Measurements from ENCODE around the gene BRAF.
"Not testable (repeated sequence)": the region's sequence is repeated elsewhere in the genome, so short reads cannot be mapped to it uniquely, and the experiment has no call there.

Gene BRAF

DNA sequence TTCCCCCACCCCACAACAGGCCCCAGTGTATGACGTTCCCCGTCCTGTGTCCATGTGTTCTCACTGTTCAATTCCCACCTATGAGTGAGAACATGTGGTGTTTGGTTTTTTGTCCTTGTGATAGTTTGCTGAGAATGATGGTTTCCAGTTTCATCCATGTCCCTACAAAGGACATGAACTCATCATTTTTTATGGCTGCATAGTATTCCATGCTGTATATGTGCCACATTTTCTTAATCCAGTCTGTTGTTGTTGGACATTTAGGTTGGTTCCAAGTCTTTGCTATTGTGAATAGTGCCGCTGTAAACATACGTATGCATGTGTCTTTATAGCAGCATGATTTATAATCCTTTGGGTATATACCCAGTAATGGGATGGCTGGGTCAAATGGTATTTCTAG is 216.0 kb downstream of the BRAF start:
- not testable (repeated sequence) for DNase-seq (ENCODE audit: low read depth in 3 of 3)

DNA sequence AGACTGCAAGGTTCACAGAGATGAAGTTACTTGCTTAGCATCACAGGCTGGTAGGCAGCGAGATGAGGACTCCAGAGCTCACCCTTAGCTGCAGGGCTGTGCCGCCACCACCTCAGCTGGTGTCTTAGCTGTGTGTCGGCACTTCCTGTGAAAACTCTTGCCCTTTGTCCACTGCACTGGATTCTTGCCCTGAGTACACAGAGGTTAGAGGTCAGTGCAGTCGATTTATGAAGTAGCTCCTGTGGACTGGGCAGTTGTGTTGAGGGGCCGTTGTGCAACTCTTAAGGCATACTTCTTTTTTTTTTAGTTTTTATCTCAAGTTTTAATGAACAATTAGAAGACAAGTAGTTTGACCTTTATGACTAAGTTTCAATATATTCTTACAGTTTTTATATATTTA is 217.6 kb downstream of the BRAF start:
- no peak for DNase-seq (ENCODE audit: low read depth in 3 of 3)

DNA sequence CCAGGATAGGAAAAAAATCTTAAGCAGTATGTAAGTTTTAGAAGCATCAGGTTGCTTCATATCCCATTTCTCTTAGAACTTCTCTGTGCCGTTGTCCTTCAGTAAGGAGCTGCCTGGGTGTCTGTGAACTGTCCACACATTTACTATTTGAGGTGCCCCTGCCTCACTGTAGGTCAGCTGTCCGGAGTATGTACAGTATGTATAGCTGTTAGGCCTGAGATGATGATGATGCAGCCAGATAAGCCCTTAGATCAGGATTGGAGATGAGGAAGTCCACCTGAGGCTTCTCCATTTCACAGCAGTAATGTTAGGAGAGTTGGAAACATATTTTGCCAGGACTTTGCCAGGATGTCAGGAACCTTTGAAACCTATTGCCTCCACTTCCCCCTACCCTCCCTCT is 220.5 kb downstream of the BRAF start:
- DNase-seq (ENCODE audit: low read depth in 3 of 3), result no peak

DNA sequence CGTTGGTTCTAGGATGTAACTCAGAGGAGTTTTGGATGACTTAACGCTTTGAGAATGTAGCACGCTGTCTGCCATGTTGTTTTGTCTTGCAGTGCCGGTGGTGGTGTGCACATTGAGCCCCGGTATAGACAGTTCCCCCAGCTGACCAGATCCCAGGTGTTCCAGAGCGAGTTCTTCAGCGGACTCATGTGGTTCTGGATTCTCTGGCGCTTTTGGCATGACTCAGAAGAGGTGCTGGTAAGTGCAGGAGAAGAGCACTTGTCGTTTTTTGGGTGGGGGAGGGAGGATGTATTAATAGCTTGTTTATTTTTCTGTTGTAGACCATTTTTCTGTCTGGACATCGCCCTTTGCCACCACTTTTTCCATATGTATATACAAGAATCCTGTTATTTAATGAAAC is 222.0 kb downstream of the BRAF start:
- no peak for DNase-seq (ENCODE audit: low read depth in 3 of 3)

DNA sequence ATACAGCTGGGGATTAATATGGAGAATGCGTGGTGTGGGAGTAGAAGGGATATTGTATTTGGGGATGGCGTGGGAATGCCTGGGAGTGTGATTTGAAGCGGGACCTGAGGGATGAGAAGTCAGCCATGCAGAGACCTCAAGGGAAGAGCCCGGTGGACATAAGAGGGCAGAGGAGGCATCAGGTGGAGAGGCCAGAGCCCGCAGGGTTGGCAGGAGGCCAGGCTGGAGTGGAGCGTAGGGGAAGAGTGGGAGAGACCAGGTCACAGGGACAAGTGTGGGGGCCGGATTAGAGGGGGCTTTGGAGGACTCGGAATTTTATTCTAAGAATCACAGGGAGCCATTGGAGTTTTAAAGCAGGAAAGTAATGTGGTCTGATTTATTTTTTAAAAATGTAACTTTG is 226.3 kb downstream of the BRAF start:
- DNase-seq (ENCODE audit: low read depth in 3 of 3), result no peak

DNA sequence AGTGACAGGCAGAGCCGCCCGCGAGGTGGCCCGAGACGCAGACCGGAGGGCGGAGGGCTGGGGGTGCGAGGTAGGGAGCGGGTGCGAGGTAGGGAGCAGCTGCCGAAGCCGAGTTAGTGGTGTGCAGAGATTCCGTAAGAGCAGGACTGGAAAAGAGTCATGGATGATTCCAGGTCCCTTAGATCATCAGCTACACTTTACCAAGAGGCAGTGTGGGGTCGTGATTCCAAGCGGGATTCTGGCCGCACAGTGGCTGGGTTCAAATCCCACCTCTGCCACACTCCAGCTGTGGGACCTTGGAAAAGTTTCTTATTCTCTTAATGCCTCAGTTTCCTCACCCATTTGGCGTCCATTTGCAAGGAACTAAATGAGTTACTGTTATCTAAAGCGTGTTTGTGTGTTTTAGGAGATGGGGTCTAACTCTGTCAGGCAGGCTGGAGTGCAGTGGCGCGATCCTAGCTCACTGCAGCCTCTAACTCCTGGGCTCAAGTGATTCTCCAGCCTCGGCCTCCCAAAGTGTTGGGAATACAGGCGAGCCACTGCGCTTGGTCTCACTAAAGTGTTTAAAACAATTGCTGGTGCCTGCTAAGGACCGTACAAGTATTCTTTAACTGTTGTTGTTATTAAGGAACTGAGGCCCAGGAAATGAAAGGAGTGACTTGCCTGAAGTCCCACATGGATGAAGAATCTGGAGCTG is 227.1 kb downstream of the BRAF start:
- DNase-seq (ENCODE audit: low read depth in 3 of 3), result no peak

DNA sequence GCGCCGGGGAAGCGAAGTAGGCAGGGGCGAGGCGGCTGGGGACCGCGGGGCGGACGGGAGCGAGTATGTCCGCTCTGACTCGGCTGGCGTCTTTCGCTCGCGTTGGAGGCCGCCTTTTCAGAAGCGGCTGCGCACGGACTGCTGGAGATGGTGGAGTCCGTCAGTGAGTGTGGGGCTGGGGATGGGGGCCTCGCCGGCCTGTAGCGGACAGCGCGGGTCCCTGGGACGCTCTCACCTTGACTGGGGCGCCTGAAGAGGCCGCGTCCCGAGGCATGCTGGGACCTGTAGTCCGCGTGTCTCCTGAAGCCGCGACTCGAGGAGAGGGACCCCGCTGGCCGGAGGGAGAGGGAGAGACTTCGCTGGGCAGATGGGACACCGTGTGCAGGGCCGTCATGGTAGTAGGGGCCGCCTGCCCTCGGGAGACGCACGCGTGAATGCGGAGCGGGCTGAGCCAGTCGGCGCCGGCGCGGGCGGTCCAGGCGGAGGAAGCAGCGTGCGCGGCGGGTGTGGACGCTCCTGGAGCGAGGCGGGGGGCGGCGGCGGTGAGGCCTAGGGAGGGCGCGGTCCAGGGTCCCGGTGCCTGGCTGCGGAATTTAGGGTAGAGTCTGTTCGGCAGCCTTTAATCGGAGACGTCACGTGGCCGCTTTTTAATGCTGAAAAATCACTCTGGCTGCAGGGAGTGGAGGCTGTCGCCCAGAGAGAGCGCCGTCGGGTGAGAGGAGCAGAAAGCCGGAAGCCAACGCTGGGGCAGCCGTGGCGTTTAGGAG is 227.9 kb downstream of the BRAF start, which contains the start of gene NDUFB2:
Gene NDUFB2, plus strand, starts transcription at position 29 of the 767 bp plus-strand sequence. Its CDS starts 37 bp downstream, at position 66.
- peak in 2 of 3 experiments; percentile 47 to 90 for DNase-seq (ENCODE audit: low read depth in 3 of 3)

DNA sequence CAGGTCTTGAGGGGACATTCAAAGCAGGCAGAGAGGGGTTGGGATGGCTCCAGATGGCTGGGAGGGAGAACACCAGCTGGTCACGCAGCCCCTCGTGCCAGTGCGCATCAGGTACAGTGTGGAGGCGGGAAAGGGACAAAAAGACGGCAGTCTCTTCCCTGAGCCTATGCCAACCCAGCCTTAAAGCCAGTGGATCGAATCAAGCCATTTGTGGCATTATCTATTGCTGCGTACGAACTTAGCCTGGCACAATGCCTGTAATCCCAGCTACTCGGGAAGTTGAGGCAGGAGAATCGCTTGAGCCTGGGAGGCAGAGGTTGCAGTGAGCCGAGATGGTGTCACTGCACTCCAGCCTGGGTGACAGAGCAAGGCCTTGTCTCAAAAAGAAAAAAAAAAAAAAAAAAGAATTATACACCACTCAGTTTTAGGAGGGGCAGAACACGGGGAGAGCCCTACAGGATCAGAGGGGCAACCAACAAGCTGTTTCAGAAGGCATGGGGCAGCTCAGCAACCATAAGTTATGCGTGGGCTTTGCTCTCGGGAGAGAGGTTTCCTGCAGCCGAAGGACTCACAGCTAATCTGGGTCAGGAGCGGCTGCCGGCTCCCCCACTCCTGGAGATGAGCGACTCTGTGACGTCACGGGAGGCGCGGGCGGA is 228.6 kb downstream of the BRAF start:
- peak in 2 of 3 experiments; percentile 87 to 92 for DNase-seq (ENCODE audit: low read depth in 3 of 3)

DNA sequence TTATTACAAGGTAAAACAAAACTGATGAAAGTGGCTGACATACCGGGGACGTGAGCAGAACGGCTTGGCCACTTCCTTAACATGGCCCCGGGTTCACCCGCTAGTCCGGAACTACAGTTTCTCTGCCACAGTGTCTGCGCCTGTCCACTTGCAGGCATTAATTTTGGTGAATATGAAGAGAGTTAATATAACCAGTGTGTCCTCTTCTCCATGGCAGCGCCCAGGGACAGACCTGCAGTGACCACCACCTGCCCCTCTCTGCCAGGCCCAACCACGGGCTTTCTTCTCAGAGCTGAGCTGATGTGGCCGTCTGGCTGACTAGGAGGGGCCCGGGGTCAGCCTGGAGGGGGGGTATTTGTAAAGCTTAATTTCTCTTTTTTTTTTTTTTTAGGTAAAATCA is 229.3 kb downstream of the BRAF start:
- no peak for DNase-seq (ENCODE audit: low read depth in 3 of 3)

DNA sequence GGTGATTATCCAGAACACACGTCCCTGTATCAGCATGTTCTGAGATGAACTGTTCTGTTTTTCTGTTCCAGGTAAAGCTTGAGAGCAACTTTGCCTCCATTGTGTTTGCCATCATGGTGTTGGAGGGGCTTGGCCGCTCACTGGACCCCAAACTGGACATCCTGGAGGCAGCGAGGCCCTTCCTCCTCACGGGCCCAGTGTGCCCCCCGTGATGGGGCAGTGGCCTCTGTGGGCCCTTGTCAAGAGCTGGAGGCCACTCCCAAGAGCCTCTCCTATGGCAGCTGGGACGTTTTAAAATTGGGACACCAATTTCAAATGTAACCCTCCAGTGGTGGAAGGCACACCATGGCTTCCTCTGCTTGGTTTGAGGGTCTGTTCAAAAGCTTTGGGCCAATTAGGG is 230.1 kb downstream of the BRAF start:
- DNase-seq (ENCODE audit: low read depth in 3 of 3), result no peak

DNA sequence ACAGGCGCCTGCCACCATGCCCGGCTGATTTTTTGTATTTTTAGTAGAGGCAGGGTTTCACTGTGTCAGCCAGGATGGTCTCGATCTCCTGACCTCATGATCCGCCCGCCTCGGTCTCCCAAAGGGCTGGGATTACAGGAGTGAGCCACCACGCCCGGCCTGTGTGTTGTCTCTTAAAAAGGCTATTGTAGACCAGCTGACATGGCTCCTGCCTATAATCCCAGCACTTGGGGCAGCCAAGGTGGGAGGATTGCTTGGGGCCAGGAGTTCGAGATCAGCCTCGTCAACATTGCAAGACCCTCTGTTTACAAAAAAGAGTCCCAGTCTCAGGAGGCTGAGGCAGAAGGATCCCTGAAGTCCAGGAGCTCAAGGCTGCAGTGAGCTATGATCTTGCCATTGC is 230.9 kb downstream of the BRAF start:
- DNase-seq (ENCODE audit: low read depth in 3 of 3), result not testable (repeated sequence)

DNA sequence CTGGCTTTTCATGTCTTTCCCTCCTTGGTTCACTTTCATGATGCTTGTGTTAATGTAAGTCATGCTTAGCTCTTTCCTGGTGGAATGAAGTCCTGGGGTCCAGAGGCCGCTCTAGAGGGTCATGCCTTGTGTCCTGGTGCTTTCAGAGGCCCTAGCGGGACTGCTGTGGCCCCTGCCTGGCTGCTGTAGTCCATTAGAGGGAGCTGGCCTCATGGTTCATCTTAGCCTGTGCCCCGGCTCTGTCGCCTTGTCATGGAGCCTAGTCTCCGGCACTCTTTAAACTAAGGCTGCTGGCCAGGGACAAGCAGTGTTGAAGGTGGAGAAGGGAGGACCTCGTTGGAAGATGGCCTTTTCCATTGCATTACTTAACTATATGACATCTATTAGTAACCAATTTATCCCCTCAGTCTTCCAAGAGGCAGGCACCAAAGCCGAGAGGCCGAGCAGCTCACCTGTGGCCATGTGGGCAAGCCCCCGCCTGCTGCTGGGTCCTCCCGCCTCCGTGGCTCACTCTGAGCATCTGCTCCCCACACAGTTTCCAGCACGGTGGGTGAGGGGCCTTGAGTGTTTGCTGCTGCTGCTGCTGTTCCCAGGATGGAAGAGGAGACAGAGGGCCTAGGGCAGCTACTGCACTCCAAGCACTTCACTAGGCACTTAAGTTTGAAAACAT is 233.2 kb downstream of the BRAF start:
- no peak for DNase-seq (ENCODE audit: low read depth in 3 of 3)

DNA sequence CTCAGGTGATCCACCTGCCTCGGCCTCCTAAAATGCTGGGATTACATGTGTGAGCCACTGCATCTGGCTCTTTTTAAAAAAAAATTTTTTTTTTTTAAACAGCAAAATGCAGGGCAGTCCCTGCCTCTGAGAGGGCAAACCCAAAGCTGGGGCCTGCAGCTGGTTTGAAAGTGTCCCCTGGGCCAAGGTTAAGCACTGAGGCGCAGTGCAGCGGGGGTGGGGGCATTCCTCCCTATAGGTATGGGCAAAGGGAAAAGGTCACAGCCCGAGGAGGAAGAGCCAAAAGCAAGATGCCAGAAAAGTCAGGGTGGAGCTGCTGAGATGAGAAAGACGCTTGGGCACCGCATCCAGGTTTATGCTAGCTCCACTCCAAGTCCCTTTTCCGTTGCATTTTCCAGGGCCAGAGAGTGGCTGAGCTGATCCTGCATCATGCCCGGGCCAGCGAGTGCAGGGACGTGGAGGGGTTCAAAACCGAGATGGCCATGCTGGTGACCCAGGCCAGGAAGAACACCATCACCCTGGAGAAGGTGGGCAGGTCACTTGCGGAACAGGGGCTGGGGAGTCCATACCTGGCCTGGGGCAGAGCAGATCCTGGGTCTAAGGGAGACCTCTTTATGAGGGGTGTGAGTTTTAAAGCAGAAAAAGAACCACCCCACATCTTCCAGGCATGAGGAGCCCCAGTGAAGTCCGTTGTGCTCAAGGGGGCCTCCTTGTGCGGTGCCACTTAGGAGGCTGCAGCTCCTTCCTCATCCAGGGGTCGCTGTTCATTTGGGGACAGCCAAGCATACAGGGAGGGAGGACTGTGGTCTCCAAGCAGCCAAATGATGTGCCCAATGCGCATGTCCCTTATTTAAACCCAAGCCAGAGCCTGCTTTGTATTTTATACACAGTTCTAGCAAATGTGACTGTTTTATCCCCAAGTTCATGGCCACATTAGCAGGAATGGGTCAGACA is 235.3 kb downstream of the BRAF start:
- DNase-seq (ENCODE audit: low read depth in 3 of 3), result no peak

DNA sequence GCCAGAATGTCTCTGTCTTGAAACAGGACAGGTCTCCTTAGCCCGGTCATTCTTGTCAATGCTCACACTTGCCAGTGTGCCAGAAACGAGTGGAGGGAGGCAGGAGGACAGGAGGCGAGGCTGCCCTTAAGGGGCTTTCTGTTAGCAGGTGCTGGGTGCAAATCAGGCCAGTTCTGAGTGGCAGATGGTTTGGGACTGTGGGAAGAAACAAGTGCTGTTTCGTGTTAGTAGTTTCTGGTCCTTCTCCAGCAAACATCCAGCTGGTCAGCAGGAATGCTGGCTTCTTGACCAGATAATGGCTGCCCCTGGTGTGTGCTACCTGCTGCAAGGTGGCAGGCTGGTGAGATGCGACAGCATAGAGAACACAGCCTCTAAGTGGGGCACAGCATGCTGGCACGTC is 236.4 kb downstream of the BRAF start:
- no peak for DNase-seq (ENCODE audit: low read depth in 3 of 3)

DNA sequence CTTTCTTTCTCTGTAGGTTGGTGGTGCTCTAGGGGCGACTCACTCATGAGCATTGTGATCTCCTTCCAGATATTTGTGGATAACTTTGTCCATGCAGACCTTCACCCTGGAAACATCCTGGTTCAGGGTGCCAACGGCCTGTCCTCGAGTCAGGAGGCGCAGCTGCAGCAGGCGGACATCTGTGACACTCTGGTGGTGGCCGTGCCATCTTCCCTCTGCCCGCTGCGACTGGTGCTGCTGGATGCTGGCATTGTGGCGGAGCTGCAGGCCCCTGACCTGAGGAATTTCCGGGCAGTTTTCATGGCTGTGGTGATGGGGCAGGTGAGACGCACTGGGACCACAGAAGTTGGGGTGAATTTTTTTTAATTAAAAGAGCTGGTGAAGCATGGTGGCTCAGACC is 237.8 kb downstream of the BRAF start:
- no peak for DNase-seq (ENCODE audit: low read depth in 3 of 3)

DNA sequence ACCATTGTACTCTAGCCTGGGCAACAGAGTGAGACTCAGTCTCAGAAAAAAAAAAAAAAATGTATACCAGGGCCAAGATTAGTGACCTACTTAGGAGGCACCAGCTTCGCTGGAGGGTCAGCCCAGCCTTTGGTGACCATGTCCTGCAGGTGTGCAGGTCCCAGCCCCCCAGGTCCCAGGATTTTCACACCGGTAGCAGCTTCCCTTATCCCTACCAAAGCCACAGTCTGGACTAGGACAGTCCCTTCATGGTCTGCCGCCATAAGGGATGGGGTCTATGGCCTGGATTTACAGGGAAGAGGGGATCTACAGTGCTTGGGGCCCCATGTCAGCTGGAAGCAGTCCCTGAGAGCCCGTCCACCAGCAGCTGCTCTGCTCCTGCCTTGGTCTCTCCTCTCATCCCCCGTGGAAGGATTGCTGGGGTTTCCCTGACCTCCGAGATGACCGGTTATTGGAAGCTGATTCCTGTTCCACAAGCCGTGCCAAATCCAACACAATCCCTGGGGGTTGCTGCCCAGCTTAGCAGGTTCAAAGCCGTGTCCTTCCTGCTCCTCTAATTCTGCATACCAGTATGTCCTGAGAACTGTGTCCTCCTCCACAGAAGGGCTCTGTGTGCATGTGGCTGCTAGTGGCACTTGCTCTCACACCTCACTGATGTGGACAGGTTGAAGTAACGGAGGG is 239.2 kb downstream of the BRAF start:
- DNase-seq (ENCODE audit: low read depth in 3 of 3), result no peak

DNA sequence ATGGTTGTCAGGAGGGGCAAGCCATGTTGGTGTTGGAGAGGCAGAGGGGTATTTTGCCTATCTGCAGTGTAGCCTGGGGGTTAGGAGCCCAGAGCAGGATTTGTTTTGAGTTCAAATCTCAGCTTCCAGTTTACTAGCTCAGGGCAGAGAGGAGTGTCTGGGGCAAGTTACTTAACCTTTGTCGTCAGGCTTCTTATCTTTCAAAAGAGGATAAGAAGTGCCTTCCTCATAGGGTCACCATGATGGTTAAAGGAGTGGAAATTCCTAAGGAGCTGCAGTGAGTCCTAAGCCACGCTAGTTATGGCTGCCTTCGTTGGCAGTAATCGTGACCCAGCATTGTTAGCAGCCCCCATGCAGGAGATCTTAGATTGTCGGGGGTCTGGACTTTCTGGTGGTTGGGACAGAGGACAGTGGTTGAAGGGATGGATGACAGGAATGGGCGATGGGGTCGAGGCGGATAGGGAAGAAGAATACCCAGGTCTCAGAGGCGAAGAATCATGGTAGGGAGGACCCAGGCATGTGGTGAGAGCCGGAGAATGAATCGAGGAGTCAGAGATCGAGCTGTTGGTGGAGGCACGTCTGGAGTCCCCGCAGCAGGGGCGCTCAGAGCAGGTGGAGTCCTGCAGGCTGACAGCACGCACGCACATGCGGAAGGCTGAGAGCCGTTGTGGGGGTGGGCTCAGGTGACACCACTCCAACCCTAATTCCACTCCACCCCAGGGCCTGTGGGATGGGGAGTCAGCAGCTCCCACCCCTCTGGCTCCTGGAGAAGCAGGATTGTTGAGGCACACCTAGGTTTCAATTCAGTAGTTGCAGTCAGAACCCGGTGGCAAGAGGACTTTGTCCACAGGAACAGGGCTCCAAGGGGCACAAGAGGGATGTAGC is 240.4 kb downstream of the BRAF start:
- DNase-seq (ENCODE audit: low read depth in 3 of 3), result no peak

DNA sequence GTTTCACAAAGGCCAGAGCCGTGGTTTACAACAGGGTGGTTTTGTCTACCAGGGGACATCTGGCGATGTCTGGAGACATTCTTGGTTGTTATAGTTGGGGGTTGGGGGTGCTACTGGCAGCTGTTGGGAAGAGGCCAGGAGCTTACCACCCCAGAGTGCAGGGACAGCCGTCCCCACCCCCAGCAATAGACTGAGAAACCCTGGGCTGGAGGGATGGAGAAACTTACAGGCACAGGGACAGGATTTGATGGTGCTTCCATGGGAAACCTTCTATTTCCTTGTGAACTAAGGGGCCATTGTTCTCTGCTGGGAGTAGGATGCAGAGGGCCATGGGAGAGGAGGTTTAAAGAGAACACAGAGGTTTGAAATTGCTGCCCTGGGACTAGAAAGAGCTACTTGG is 241.1 kb downstream of the BRAF start:
- DNase-seq (ENCODE audit: low read depth in 3 of 3), result no peak

DNA sequence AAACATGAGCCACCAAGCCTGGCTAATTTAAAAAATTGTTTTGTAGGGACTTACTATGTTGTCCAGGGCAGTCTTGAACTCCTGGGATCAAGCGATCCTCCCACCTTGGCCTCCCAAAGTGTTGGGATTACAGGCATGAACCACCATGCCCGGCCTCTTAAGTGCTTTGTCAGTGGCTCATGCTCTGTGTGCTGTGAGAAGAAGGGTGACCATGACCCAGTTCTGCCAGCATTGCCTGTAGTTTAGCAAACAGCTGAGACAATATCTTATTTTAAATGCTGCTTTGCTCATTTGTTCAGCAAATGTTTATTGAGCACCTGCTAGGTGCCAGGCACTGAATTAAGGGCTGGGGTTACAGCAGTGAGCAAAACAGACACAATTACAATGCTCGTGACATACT is 243.0 kb downstream of the BRAF start:
- no peak for DNase-seq (ENCODE audit: low read depth in 3 of 3)

DNA sequence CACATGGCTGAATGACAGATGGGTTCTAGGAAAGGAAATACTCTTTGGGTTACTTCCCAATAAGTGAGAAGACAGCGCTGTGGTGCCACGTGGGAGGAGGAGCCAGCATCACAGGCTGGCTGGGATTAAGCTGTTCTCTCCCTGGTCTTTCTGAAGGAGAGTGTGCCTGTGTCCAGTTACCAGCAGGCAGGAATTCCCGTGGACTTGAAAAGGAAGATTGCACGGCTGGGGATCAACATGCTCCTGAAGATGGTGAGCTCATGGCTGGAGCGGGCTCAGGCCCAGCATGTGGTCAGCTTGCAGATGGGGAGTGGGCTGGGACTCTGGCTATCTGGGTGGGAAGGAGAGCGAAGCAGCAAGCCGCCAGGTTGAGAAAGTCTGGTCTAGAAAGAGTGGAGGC is 243.8 kb downstream of the BRAF start:
- no peak for DNase-seq (ENCODE audit: low read depth in 3 of 3)

All from stimulated activated CD4-positive, alpha-beta T cell treated with anti-CD3 and anti-CD28 coated beads, TNF-alpha, amount 100 ng/mL, for 4 hours (primary cell).